Daoy (cell line): ENCODE measurements around the gene TIMM29. TPM values are rescaled to one million over a fixed set of nuclear protein-coding genes. Genes with fewer than 3 reads are reported as not detected.

Experiments used
- DNase-seq: peaks from one replicate; pipeline ENCODE4 v3.0.0-alpha.2; 2015; ENCODE audit warnings: low read depth
- total RNA-seq: library from RNA; depleted of rRNA; stranded (reverse); fragments of >200 nt; shearing (Covaris generic); gene quantifications from 2 replicates; pipeline ENCODE4 v1.2.3, GENCODE V29; 2014; rRNA removed

The TIMM29 gene
- 67.1 and 80.6 TPM in 2 replicates for total RNA-seq

DNA sequence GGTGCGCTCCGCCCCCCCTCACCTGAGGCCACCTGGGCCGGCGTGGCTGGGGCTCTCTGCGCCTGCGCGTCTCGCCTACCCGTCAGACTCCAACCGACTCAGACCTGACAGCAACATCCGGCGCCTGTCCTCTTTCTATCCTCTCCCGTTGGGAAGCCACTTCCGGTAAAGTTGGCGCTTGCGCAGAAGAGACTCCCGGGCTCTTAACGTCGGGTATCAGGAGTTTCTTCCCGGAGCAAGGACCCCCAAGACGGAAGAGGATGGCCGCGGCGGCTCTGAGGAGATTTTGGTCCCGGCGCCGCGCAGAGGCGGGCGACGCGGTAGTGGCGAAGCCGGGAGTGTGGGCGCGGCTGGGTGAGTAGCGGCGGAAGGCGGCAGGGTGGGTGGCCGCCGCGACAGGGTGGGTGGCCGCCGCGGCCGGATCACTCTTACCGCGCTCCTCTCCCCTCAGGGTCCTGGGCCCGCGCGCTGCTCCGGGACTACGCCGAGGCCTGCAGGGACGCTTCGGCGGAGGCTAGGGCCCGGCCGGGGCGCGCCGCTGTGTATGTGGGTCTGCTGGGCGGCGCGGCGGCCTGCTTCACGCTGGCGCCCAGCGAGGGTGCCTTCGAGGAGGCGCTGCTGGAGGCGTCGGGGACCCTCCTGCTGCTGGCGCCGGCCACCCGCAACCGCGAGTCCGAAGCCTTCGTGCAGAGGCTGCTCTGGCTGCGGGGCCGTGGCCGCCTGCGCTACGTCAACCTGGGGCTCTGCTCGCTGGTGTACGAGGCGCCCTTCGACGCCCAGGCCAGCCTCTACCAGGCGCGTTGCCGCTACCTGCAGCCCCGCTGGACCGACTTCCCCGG lies at the start of gene TIMM29, which contains the start of gene YIPF2:
Gene TIMM29, plus strand, starts transcription at position 249 of the 839 bp plus-strand sequence. Its CDS starts 12 bp downstream, at position 261.
Gene YIPF2, minus strand, starts transcription at position 77 of the 839 bp plus-strand sequence. CDS start 229 bp downstream, outside the sequence.
- DNase-seq, result peak; percentile 98

GRCh38 chr19:10881403-10882107 lies 47.1 kb upstream of the TIMM29 start:
- no peak for DNase-seq

DNA sequence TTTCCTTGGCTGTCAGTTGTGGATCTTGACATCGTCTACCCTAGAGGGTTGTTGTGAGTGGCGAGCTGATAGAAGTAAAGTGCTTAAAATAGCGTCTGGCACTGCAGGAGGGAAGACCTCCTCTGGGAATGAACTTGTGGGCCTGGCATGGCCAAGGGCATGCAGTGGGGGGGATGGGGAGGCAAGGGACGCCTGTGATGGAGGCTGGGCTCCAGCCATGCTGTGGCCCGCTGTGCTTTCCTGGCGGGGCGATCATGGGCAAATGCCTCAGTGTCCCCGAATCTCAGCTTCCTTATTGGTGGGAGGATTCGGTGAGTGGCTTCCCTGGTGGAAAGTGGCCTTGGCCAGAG lies 46.5 kb upstream of the TIMM29 start:
- no peak for DNase-seq

GRCh38 chr19:10884274-10884673 lies 44.3 kb upstream of the TIMM29 start:
- peak; percentile 46 for DNase-seq

DNA sequence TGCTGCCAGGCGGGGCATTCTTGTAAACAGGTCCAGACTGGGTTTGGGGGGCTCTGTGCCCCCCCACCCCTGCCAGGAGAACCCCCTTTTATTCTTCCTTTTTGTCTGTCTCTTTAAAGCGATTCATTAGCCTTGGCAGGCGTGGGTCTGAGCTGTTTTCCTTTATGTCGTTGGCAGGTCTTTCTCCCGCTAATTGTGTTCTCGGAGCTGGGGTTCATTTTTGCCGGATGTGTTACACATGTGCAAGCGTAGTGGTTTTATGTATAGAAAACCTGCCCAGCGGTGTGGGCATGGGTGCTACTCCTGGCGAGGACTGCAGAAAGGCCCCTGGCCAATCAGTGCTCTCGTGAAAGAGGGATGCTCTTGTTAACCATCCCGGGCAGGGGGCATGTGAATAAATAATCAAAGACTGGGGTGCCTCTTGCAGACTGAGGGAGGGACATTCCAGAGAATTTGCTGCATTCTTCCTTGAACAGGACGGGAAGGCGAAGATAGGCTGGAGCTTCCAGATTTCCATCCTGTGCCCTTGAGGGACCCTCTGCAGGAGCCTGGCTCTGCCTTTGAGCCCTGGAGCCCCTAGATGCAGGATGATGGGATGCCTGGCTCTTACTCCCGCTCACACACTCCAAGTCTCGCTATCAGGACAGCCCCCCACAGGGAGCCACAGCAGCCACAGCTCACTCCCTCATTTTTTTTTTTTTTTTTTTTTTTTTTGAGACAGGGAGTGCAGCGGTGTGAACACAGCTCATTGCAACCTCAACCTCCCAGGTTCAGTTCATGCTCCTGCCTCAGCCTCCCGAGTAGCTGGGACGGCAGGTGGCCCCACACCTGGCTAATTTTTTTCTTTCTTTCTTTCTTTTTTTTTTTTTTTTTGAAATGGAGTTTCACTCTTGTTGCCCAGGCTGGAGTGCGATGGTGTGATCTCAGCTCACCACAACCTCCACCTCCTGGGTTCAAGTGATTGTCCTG lies 43.1 kb upstream of the TIMM29 start:
- no peak for DNase-seq

GRCh38 chr19:10887616-10888367 lies 40.8 kb upstream of the TIMM29 start:
- peak; percentile 26 for DNase-seq

GRCh38 chr19:10888421-10888866 lies 40.2 kb upstream of the TIMM29 start:
- no peak for DNase-seq

DNA sequence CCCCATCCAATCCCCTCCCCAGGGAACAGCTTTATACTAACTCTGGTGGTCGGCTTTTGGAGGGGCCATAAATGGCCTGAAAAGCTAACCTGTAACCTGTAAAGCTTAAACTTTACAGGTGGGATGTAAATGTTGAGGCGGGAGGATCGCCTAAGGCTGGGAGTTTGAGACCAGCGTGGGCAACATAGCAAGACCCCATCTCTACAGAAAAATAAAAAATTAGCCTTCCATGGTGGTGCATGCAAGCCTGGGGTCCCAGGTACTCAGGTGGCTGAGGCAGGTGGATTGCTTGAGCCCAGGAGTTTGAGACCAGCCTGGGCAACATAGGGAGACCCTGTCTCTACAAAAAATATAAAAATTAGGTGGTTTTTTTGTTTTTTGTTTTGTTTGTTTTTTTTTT lies 38.7 kb upstream of the TIMM29 start:
- DNase-seq, result no peak

DNA sequence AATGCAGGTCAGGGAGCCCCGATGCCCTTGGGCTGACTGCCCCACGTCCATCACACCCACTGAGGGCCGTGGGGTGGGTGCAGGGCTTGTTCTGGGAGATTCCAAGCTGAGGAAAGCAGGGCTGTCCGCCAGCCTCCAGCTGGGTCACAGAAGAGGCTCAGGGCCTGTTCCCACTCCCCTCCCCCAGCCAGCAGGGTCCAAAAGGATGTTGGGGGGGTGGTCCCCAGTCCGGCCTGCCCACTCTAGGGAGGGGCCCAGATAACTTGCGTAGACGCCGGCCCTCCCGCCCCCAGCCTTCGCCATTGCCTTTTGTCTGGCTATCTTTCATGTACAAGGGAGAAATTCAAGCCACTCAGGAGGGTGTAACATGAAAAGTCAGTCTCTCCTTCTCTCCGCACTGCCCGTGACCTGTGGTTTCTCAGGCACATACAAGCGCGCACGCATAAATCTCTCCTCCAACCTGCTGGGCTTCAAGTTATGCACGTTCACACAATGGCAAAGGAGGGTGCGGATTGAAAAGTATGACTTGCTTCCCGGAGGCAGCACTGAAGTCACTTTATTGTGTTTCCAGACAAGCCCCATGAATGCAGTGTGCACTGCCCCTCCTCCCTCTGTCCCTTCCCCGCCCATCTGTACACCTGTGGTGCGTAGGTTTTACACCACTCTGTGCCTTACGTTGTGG lies 37.1 kb upstream of the TIMM29 start:
- DNase-seq, result no peak

DNA sequence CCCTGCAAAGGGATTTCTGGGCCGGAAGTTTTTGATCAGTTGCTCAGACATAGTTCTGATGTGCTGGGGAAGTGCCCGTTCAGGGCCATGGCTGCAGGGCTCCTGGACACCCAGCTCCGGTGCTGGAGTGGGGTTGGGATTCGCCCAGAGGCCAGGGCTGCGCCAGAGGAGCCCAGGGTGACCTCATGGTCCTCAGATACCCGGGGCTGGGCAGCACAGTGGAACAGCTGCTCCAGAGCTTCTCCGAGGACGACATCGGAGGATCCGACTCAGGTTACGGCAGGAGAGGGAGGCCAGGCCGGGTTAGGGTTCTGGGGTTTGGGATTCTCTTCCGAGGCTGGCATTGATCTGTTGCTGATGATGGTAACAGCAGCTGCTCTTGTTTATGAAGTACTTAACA lies 36.4 kb upstream of the TIMM29 start:
- DNase-seq, result no peak

DNA sequence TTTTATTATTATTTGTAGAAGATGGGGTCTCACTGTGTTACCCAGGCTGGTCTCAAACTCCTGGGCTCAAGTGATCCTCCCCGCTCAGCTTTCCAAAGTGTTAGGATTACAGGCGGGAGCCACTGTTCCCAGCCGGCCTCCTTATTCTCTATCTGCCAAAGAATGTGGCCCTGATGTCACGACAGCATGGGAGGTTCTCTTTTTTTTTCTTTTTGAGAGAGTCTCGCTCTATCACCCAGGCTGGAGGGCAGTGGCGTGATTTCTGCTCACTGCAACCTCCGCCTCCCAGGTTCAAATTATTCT lies 33.7 kb upstream of the TIMM29 start:
- DNase-seq, result no peak

DNA sequence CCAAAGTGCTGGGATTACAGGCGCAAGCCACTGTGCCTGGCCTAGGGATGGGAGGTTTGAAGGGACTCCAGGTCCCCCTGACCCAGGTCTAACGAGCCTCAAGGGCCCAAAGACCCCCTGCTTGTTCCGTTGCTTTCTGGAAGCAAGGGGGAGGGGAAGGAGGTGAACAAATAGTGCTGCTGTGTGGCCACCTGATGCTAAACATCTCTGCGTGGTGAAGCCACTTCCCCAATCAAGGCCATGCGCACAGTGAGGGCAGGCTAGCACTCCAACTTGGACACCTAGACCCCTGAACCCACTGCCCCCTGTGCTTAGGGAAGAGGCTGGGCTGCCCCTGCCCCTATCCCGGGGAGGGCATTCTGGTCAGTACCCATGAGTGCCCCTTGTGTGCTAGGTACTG lies 33.2 kb upstream of the TIMM29 start:
- DNase-seq, result no peak

GRCh38 chr19:10895920-10896319 lies 32.7 kb upstream of the TIMM29 start:
- no peak for DNase-seq

DNA sequence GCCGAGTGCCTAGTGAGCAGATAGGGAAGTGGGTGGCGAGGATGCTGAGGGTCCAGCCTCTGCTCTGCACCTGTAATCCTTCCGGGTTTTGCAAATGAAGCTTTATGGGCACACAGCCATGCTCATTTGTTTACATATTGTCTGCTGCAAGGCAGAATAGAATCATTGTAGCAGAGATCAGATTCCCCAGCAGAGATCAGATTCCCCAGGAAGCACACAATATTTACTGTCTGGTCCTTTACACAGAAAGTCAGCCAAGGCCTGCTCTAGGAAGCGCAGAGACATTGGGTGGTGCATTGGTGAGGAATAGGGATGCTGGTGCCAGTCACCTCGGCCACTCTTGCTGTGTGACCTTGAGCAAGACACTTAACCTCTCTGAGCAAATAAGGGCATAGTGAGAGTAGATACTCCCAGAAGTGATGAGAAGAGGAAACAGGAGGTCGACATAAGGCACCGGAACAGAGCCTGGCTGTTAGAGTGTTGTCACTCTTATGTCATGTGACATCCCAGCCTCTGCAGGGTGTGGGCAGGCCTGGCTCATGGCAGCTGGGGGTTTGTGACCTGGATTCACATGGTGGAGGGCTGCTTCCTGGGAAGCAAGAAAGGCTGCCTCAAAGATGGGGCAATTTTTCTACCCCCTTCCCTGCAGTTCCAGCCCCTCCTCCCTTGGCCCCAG lies 31.6 kb upstream of the TIMM29 start:
- DNase-seq, result no peak

DNA sequence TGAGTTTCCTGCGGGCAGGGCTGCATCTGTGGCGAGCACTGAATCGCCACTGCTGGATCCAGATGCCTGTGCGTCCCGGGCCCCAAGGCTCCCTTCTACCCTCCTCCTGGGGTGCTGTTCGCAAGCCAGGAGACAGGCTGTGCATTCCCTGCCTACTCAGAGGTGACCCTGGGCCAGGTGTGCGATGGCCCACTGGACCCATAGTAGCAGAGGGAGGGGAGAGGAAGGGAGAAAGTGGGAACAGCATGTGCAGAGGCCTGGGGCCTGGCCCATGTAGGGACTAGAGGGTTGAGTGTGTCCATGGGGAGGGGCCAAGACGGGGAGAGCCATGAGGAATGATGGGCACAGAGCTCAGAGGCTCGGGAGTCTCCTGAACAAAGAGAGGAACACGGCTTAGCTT lies 30.0 kb upstream of the TIMM29 start:
- DNase-seq, result no peak

- DNase-seq, result no peak
Observed at GRCh38 chr19:10899151-10899653, 29.4 kb upstream of the TIMM29 start.

DNA sequence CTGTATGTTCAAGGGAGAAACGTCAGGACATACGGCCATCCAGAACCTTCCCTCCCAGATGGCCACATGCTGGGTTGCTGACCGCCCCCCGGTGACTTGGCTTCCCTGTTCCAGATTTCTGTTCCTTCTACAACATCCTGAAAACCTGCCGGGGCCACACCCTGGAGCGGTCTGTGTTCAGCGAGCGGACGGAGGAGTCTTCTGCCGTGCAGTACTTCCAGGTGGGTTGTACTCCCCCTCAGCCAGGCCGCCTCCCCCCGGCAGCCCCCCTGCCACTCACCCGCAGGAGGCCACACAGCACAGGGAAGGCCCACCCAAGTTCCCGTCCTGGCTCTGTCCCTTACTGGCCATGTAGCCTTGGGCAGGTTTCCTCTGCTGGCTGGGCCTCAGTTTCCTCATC lies 20.7 kb upstream of the TIMM29 start:
- DNase-seq, result no peak

DNA sequence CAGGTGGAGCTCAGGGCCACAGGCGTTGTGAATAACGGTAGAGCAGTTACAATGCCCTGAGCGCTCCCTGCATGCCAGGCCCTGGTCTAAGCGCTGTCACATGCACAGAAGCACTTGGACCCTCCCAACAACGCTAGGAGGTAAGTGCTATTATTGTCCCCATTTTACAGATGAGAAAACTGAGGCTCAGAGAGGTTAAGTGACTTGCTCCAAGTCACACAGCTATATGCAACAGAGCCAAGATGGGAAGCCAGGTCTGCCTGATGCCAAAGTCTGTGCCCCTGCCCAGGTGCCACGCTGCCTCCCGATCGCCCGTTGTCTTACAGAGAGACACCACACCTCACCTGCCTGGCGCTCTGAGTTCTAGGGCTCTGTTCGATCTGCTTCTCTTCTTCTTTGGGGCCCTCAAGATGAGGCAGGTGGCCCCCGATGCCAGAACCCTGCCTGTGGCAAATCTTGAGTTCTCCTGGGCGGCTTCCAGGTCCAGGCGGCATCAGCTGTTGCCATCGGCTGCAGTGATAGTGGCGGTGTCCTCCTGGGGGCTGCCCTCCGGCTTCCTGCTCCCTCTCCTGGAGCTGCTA lies 20.1 kb upstream of the TIMM29 start:
- DNase-seq, result no peak

DNA sequence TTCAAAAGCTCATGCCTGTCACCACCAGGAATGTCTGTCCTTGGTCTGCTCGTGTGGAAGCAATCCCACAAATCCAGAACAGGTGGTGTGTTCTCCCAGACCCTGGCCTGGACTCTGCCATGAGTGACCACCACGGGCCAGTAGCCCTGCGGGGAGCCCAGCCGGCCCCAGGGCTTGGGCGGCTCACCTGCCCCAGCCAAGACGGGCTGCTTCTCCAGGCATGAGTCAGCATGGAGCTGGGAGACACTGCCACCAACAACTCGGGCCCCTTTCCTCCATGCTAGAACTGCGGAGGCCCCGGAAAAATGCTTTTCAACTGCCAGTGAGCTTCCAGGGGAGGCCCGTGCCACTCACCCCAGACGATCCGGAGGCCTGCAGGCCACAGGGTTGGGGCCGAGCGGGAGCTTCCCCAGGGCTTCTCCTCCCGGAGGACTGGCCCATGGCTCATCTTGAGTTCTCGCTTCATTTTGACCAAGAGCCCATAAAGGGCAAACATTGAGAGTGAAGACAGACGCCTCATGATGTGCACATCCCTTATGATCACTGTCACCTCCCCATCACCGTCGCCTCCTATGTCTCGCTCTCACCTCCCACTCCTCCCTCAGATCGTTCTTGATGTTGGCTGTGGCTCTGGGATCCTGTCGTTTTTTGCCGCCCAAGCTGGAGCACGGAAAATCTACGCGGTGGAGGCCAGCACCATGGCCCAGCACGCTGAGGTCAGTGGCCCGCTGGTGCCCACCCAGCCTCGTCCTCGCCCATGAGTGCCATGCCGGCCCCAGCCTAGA lies 16.8 kb upstream of the TIMM29 start:
- no peak for DNase-seq
